ENCODE measurements around the gene RDH8. TPM values are rescaled to one million over a fixed set of nuclear protein-coding genes. Genes with fewer than 3 reads are reported as not detected.

Gene RDH8, protein sequence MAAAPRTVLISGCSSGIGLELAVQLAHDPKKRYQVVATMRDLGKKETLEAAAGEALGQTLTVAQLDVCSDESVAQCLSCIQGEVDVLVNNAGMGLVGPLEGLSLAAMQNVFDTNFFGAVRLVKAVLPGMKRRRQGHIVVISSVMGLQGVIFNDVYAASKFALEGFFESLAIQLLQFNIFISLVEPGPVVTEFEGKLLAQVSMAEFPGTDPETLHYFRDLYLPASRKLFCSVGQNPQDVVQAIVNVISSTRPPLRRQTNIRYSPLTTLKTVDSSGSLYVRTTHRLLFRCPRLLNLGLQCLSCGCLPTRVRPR
- 1 to 10 TPM in 1 of 4 donors, not detected in 3; 1.3 TPM for total RNA-seq

DNA sequence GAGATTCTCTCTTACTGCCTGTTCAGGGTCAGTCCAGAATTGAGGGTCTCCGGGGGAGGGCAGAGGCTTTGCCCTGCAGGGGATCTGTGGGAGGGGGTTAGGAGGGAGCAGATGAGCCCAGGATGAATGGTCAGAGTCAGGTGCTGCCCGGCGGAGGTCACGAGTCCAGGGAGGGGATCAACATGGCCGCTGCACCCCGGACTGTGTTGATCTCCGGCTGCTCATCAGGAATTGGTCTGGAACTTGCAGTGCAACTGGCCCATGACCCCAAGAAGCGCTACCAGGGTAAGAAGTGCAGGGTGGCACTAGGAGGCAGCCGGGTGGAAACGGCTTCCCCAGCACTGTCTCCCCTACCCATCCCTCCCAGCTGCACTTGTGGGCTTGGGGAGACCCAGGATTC lies at the start of gene RDH8:
Gene RDH8 (plus strand): TSS at position 168 of the 400 bp plus-strand sequence. CDS start 15 bp downstream, at position 183.
- TF ChIP-seq CTCF (IDR thresholded peaks at IDR 0.05; ENCODE audit: low read depth) = no peak

- no peak for TF ChIP-seq CTCF (IDR thresholded peaks at IDR 0.05; ENCODE audit: low read depth)
These were observed 47.3 kb upstream of the RDH8 start for GRCh38 chr19:9966024-9966423.

DNA sequence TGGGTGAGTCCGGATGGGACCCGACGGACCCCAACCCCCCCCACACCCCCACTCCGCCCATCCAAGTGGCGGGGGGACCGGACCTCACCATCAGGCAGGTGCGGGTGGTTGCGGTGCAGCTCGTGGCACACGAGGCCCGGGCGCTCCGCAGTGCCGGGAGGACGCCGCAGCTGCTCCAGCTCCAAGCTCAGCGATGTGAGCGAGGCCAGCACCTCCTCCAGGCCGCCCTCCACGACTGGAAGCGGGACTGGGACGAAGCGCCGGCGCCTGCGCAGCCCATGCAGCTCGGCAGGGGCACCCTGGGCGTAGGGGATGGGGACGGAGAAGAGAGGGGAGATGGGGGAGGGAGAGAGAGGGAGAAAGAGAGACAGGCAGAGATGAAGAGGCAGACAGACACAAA lies 46.8 kb upstream of the RDH8 start:
- TF ChIP-seq CTCF (IDR thresholded peaks at IDR 0.05; ENCODE audit: low read depth) = no peak

DNA sequence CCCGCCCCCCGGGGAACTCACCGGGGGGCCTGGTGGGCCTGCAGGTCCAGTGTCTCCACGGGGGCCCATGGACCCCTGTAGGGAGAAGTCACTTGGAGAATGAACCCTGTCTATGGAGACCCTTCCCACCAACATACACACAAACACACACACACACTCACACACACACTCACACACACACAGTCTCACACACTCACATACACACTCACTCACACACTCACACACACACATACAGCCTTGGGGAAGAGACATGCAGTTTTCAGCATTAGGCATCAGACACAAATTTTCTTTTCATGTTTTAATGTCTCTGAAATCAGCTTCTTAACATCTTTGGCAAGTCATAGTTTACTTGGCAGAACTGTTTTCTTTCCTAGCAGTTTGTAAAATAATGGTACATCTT lies 46.0 kb upstream of the RDH8 start:
- TF ChIP-seq CTCF (IDR thresholded peaks at IDR 0.05; ENCODE audit: low read depth) = no peak

DNA sequence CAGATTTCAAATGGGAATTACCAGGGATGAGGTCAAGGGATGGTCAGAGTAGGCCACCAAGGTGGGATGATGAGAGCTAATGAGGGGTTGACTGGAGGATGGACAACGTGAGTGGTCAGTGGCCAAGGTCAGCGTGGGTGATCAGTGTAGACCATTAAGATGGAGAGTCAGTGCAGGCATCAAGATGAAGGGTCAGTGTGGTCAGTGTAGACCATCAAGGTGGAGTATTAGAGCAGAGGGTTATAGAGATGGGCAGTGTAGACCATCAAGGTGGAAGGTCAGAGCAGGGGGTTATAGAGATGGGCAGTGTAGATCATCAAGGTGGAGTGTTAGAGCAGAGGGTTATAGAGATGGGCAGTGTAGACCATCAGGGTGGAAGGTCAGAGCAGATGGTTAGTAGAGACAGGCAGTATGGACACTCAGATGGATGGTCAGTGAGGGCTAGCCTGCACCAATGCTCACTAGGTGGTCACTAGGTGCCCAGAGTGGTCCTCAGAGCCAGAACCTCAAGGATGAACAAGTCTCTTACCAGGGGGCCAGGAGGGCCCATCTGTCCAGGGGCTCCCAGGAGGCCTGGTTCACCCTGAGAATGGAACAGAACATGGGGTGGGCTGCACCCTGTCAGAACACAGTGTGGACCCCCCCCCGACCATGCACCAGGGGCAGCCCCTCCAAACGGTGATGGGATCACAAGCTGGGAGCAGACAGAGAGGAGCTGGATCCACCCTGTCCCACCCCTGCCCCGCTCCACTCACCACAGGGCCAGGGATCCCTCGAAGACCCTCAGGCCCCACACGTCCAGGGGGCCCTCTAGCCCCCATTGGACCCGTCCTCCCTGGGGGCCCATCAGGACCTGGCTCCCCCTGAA lies 44.2 kb upstream of the RDH8 start:
- TF ChIP-seq CTCF (IDR thresholded peaks at IDR 0.05; ENCODE audit: low read depth) = no peak

GRCh38 chr19:9969688-9969975 lies 43.7 kb upstream of the RDH8 start:
- no peak for TF ChIP-seq CTCF (IDR thresholded peaks at IDR 0.05; ENCODE audit: low read depth)

- TF ChIP-seq CTCF (IDR thresholded peaks at IDR 0.05; ENCODE audit: low read depth) = no peak
These were observed 42.8 kb upstream of the RDH8 start for GRCh38 chr19:9970481-9970880.

Measured in subcutaneous adipose tissue (tissue), 4 donors.